HEK293 (cell line): ENCODE measurements around the gene CENPP.

Source experiments
- CTCF ChIA-PET: fragments of 350-600 bp; formaldehyde crosslinking; extraction: SDS; loops from one replicate; lab custom pipeline; 2021; ENCODE audit warnings: antibody characterized with exemption; lab: Yijun Ruan, JAX
- POLR2A ChIA-PET: fragments of 300-600 bp; formaldehyde crosslinking; extraction: SDS; loops from one replicate; lab custom pipeline; 2020; ENCODE audit warnings: antibody characterized with exemption, inconsistent platforms; lab: Yijun Ruan, JAX
- H3K27ac ChIP-seq: fragments of 200-500 bp; sonication (Bioruptor generic); 2 replicates; pipeline ENCODE4 v1.5.1; 2014; ENCODE audit warnings: low read depth, low read length, control low read depth, inconsistent platforms; ENCODE audit errors: extremely low read depth
- H3K36me3 ChIP-seq, 2 experiments: fragments of 200-500 bp in 1 of 2; sonication (Bioruptor generic) in 1 of 2; 1 replicate in 1 of 2; 2 replicates in 1 of 2; pipeline ENCODE4 v1.5.1; 2014 to 2017; ENCODE audit warnings: inconsistent platforms in 2 of 2, low read length in 2 of 2; ENCODE audit not compliant: control insufficient read depth in 2 of 2, insufficient read depth in 1 of 2
- H3K4me1 ChIP-seq: fragments of 200-500 bp; sonication (Bioruptor generic); 2 replicates; pipeline ENCODE4 v1.5.1; 2014; ENCODE audit warnings: mild to moderate bottlenecking, low read length, inconsistent platforms; ENCODE audit not compliant: control insufficient read depth, insufficient read depth
- H3K4me3 ChIP-seq: 2 replicates; pipeline ENCODE4 v1.5.1; 2011; ENCODE audit warnings: low read depth, mild to moderate bottlenecking, control low read depth, low read length, moderate library complexity
- H3K9me3 ChIP-seq: fragments of 200-500 bp; sonication (Bioruptor generic); 2 replicates; pipeline ENCODE4 v1.5.1; 2014; ENCODE audit warnings: low read depth, low read length, inconsistent platforms; ENCODE audit not compliant: control insufficient read depth, insufficient read depth
- GLIS2 ChIP-seq: fragments of 450-650 bp; formaldehyde crosslinking; IDR thresholded peaks from 2 replicates; pipeline ENCODE4 v1.5.1; 2016; ENCODE audit warnings: missing biosample characterization, missing genetic modification characterization
- HIC1 ChIP-seq: fragments of 450-650 bp; formaldehyde crosslinking; IDR thresholded peaks from 2 replicates; pipeline ENCODE4 v1.5.1; 2016; ENCODE audit warnings: missing biosample characterization, missing genetic modification characterization
- HOXC10 ChIP-seq: sonication (generic); formaldehyde crosslinking; IDR thresholded peaks from 2 replicates; pipeline ENCODE4 v1.8.1; 2023; ENCODE audit warnings: mild to moderate bottlenecking, missing genetic modification reagents
- KLF17 ChIP-seq: fragments of 450-650 bp; formaldehyde crosslinking; IDR thresholded peaks from 2 replicates; pipeline ENCODE4 v1.5.1; 2016; ENCODE audit warnings: missing biosample characterization, missing genetic modification characterization
- KLF9 ChIP-seq: fragments of 450-650 bp; formaldehyde crosslinking; IDR thresholded peaks from 2 replicates; pipeline ENCODE4 v1.5.1; 2016; ENCODE audit warnings: missing biosample characterization, missing genetic modification characterization, low read depth
- MEIS1 ChIP-seq: sonication (generic); formaldehyde crosslinking; IDR thresholded peaks from 2 replicates; pipeline ENCODE4 v1.8.1; 2022; ENCODE audit warnings: missing genetic modification reagents, mild to moderate bottlenecking, borderline replicate concordance
- PRDM4 ChIP-seq: fragments of 450-650 bp; formaldehyde crosslinking; IDR thresholded peaks from 2 replicates; pipeline ENCODE4 v1.5.1; 2017; ENCODE audit warnings: missing biosample characterization, missing genetic modification characterization
- RBAK ChIP-seq: fragments of 450-650 bp; formaldehyde crosslinking; IDR thresholded peaks from 2 replicates; pipeline ENCODE4 v1.5.1; 2016; ENCODE audit warnings: missing biosample characterization, missing genetic modification characterization
- SCRT2 ChIP-seq: fragments of 450-650 bp; formaldehyde crosslinking; IDR thresholded peaks from 2 replicates; pipeline ENCODE4 v1.5.1; 2016; ENCODE audit warnings: missing biosample characterization, missing genetic modification characterization
- SP3 ChIP-seq: fragments of 450-650 bp; formaldehyde crosslinking; IDR thresholded peaks from 2 replicates; pipeline ENCODE4 v1.5.1; 2016; ENCODE audit warnings: missing biosample characterization, missing genetic modification characterization
- ZBTB7A ChIP-seq: fragments of 450-650 bp; formaldehyde crosslinking; IDR thresholded peaks from 2 replicates; pipeline ENCODE4 v1.5.1; 2016; ENCODE audit warnings: low read depth, missing biosample characterization, missing genetic modification characterization
- ZEB2 ChIP-seq: fragments of 450-650 bp; formaldehyde crosslinking; IDR thresholded peaks from 2 replicates; pipeline ENCODE4 v1.5.1; 2016; ENCODE audit warnings: missing biosample characterization, missing genetic modification characterization
- ZFP3 ChIP-seq: fragments of 450-650 bp; formaldehyde crosslinking; IDR thresholded peaks from 2 replicates; pipeline ENCODE4 v1.5.1; 2016; ENCODE audit warnings: low read depth, missing biosample characterization, missing genetic modification characterization
- ZFP41 ChIP-seq: fragments of 450-650 bp; formaldehyde crosslinking; IDR thresholded peaks from 2 replicates; pipeline ENCODE4 v1.5.1; 2016; ENCODE audit warnings: missing biosample characterization, missing genetic modification characterization, borderline replicate concordance
- ZNF10 ChIP-seq: fragments of 450-650 bp; formaldehyde crosslinking; IDR thresholded peaks from 2 replicates; pipeline ENCODE4 v1.5.1; 2017; ENCODE audit warnings: missing biosample characterization, missing genetic modification characterization
- ZNF148 ChIP-seq: fragments of 450-650 bp; formaldehyde crosslinking; IDR thresholded peaks from 2 replicates; pipeline ENCODE4 v1.5.0; 2017; ENCODE audit warnings: missing biosample characterization, missing genetic modification characterization, borderline replicate concordance
- ZNF157 ChIP-seq: fragments of 450-650 bp; formaldehyde crosslinking; IDR thresholded peaks from 2 replicates; pipeline ENCODE4 v1.5.1; 2016; ENCODE audit warnings: missing biosample characterization, missing genetic modification characterization
- ZNF184 ChIP-seq: fragments of 450-650 bp; IDR thresholded peaks from 2 replicates; pipeline ENCODE4 v1.5.1; 2018; ENCODE audit warnings: missing biosample characterization, mild to moderate bottlenecking, missing genetic modification characterization
- ZNF26 ChIP-seq: fragments of 450-650 bp; formaldehyde crosslinking; IDR thresholded peaks from 2 replicates; pipeline ENCODE4 v1.5.1; 2016; ENCODE audit warnings: missing biosample characterization, missing genetic modification characterization
- ZNF266 ChIP-seq: fragments of 450-650 bp; formaldehyde crosslinking; IDR thresholded peaks from 2 replicates; pipeline ENCODE4 v1.5.1; 2016; ENCODE audit warnings: missing biosample characterization, missing genetic modification characterization, low read depth
- ZNF280C ChIP-seq: fragments of 450-650 bp; formaldehyde crosslinking; IDR thresholded peaks from 2 replicates; pipeline ENCODE4 v1.5.1; 2016; ENCODE audit warnings: missing biosample characterization, missing genetic modification characterization
- ZNF394 ChIP-seq: fragments of 450-650 bp; formaldehyde crosslinking; IDR thresholded peaks from 2 replicates; pipeline ENCODE4 v1.5.1; 2016; ENCODE audit warnings: missing biosample characterization, missing genetic modification characterization, mild to moderate bottlenecking, moderate library complexity, borderline replicate concordance
- ZNF621 ChIP-seq: fragments of 450-650 bp; formaldehyde crosslinking; IDR thresholded peaks from 2 replicates; pipeline ENCODE4 v1.5.1; 2017; ENCODE audit warnings: missing biosample characterization, missing genetic modification characterization
- ZNF658 ChIP-seq: fragments of 450-650 bp; formaldehyde crosslinking; IDR thresholded peaks from 2 replicates; pipeline ENCODE4; 2016; ENCODE audit warnings: missing biosample characterization, missing genetic modification characterization
- ZNF664 ChIP-seq: fragments of 450-650 bp; formaldehyde crosslinking; IDR thresholded peaks from 2 replicates; pipeline ENCODE4 v1.5.1; 2016; ENCODE audit warnings: missing biosample characterization, missing genetic modification characterization
- ZNF677 ChIP-seq: fragments of 450-650 bp; IDR thresholded peaks from 2 replicates; pipeline ENCODE4 v1.5.0; 2018; ENCODE audit warnings: missing biosample characterization, mild to moderate bottlenecking, missing genetic modification characterization, moderate library complexity
- ZSCAN18 ChIP-seq: fragments of 450-650 bp; formaldehyde crosslinking; IDR thresholded peaks from 2 replicates; pipeline ENCODE4 v1.5.1; 2016; ENCODE audit warnings: missing biosample characterization, missing genetic modification characterization

Gene CENPP

GRCh38 chr9:92611621-92612285, 286.0 kb downstream of the CENPP start:
- ChIA-PET CTCF (interaction anchor here (0.7 kb wide), 1 partner anchor 23 kb away, joined by 3 read pairs; no protein-coding TSS in a partner anchor), POLR2A (no interaction called here)
- H3K36me3 ChIP-seq, result peaks cover 0 to 62% of the 10 kb centered on the region in 2 experiments; a peak in 1 of 3 replicates

GRCh38 chr9:92612292-92612691, 286.5 kb downstream of the CENPP start:
- H3K4me3 ChIP-seq, result no peak overlapping the region
- no peak overlapping the region for H3K27ac ChIP-seq
- ChIA-PET POLR2A (no interaction called here), CTCF (no interaction called here)
- H3K9me3 ChIP-seq, result no peaks in the 10 kb centered on the region
- H3K4me1 ChIP-seq, result 0 out of 2 replicates have a peak, but pooled peaks cover 4% of the 10 kb centered on the region
- H3K36me3 ChIP-seq, result peaks cover 0 to 68% of the 10 kb centered on the region in 2 experiments; a peak in 1 of 3 replicates
- no peak for TF ChIP-seq ZNF280C (tag by site-specific recombination)
- no peak for TF ChIP-seq PRDM4
- no peak for TF ChIP-seq ZFP41 (tag by site-specific recombination)
- no peak for TF ChIP-seq ZNF148 (tag by site-specific recombination)
- no peak for TF ChIP-seq ZNF184
- no peak for TF ChIP-seq KLF17 (tag by site-specific recombination)
- no peak for TF ChIP-seq HIC1 (tag by site-specific recombination)
- no peak for TF ChIP-seq ZNF157 (tag by site-specific recombination)
- TF ChIP-seq ZNF26 (tag by site-specific recombination), result no peak
- no peak for TF ChIP-seq GLIS2 (tag by site-specific recombination)
- TF ChIP-seq ZNF394, result no peak
- no peak for TF ChIP-seq KLF9

More at GRCh38 chr9:92611621-92612285, 286.0 kb downstream of the CENPP start:
- H3K9me3 ChIP-seq, result no peaks in the 10 kb centered on the region
- no peak overlapping the region for H3K27ac ChIP-seq
- H3K4me1 ChIP-seq, result 0 out of 2 replicates have a peak, but pooled peaks cover 6% of the 10 kb centered on the region
- no peak overlapping the region for H3K4me3 ChIP-seq
- TF ChIP-seq HOXC10 (CRISPR knock-in tag), result no peak
- no peak for TF ChIP-seq RBAK (tag by site-specific recombination)
- TF ChIP-seq ZNF664 (tag by site-specific recombination), result no peak
- no peak for TF ChIP-seq MEIS1
- no peak for TF ChIP-seq ZNF10
- TF ChIP-seq SCRT2 (tag by site-specific recombination), result no peak
- TF ChIP-seq ZNF621 (tag by site-specific recombination), result no peak
- TF ChIP-seq ZNF658, result no peak
- no peak for TF ChIP-seq ZBTB7A (tag by site-specific recombination)
- TF ChIP-seq SP3 (tag by site-specific recombination), result no peak
- TF ChIP-seq ZFP3 (tag by site-specific recombination), result no peak
- TF ChIP-seq ZNF266 (tag by site-specific recombination), result no peak
- no peak for TF ChIP-seq ZNF677 (tag by site-specific recombination)
- TF ChIP-seq ZEB2 (tag by site-specific recombination), result no peak
- no peak for TF ChIP-seq ZSCAN18 (tag by site-specific recombination)
